IPS-18c (cell line): ENCODE data around the gene ACKR1.

Experiments
- H3K4me3 ChIP-seq: 2 replicates; pipeline ENCODE4 v1.7.0; 2013; ENCODE audit warnings: low read depth, mild to moderate bottlenecking, low read length, moderate library complexity; ENCODE audit not compliant: insufficient read depth
- H3K9me3 ChIP-seq: one replicate; pipeline ENCODE4 v1.6.1; 2013; ENCODE audit warnings: mild to moderate bottlenecking, low read length, moderate library complexity; ENCODE audit not compliant: control insufficient read depth, insufficient read depth

Gene ACKR1

GRCh38 chr1:159181328-159182024, 23.2 kb upstream of the ACKR1 start:
- Histone ChIP-seq H3K4me3 (no peak overlapping the region), H3K9me3 (no peaks in the 10 kb centered on the region)

DNA sequence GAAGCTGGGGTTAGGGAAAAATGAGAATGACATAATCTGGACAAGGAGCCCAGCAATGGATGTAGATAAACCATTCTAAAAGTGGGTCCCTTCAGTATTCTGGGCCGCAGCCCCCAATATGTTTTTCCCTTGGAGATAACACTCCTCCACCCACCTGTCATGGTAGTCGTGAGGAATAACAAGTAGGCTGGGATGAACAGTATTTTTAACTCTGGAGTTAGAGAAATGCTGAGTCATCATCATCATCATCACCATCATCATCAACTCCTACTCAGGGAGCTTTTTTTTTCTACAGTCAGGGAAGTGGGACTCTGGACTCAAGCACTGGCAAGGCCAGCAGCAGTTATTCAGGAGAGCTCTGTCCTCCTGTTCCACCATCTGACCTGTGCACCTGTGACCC, 20.5 kb upstream of the ACKR1 start:
- Histone ChIP-seq H3K4me3 (no peak overlapping the region), H3K9me3 (no peaks in the 10 kb centered on the region)

DNA sequence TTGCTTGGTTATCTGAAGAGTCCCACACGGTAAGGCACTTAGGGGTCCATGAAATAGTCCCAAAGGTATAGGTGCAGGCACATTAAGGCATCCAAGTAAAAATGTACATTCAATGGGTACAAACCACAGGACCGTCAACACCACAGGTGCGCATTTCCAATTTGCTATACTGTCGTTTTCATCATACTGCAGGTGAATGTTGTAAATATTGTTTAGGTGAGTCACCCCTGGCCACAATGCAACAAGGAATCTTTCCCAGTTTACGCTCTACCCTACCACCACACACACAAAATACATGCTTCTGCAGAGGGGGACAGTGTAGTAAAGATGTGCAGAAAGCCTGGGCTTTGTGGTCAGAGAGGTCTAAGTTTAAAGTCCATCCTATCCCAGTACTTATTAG, 19.6 kb upstream of the ACKR1 start:
- no peak overlapping the region for H3K4me3 ChIP-seq
- H3K9me3 ChIP-seq: no peaks in the 10 kb centered on the region

DNA sequence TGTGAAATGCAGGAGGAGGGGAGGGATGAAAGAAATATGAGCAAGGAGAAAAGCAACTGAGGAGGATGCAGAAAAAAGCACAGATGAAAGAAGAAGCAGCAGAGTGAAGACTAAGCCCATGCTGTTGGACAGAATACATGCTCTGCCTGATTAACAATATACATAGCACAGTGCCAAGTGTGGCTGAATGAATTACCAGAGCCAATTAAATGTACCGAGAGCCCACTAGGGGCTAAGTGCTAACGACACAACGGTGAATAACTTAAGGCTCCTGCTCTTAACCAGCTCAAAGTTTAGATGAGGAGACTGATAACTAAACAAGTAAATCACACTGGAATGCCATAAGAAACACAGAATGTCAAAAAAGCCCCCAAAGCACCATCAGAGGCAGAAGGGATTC, 17.6 kb upstream of the ACKR1 start:
- Histone ChIP-seq H3K4me3 (peak overlapping the region; percentile 62), H3K9me3 (no peaks in the 10 kb centered on the region)

DNA sequence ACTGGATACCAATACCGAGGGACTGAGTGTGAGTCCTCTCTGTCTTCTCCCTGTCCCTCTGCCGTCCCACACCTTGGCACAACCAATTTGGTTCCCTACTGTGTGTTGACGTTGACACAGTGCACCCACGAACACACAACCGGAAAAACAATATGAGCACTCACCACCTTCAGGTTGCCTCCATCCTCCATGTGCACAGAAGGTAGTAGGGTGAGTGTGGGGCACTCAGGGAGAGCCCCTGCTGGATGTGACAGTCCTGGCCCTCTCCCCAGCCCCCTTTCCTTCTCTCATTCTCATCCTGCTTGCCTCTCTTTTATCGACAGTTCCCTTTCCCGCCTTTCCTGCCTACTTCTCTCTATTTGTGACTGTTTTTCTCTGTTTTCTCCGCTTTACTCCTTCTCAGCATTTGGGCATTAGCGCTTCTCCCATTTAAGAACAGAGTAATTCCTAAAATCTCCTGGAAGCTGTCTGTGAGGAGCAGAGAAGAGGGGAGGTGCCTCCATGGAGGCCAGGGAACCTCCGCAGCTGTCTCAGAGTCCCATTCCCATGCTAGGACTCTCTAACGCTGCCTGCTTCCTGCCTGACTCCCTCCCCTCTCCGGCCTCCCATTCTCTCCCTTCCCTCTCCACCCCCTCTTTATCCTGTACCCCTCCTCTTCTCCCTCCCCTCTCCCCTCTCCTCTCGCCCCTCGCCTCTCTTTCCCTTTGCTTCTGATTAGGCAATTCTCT, 16.9 kb upstream of the ACKR1 start:
- H3K4me3 ChIP-seq: peak overlapping the region; percentile 62

GRCh38 chr1:159188375-159188788, 16.3 kb upstream of the ACKR1 start:
- Histone ChIP-seq H3K9me3 (no peaks in the 10 kb centered on the region), H3K4me3 (peak overlapping the region; percentile 62)

More for the DNA sequence above, 16.9 kb upstream of the ACKR1 start:
- H3K9me3 ChIP-seq: no peaks in the 10 kb centered on the region

GRCh38 chr1:159190441-159190840, 14.2 kb upstream of the ACKR1 start:
- no peaks in the 10 kb centered on the region for H3K9me3 ChIP-seq
- no peak overlapping the region for H3K4me3 ChIP-seq

DNA sequence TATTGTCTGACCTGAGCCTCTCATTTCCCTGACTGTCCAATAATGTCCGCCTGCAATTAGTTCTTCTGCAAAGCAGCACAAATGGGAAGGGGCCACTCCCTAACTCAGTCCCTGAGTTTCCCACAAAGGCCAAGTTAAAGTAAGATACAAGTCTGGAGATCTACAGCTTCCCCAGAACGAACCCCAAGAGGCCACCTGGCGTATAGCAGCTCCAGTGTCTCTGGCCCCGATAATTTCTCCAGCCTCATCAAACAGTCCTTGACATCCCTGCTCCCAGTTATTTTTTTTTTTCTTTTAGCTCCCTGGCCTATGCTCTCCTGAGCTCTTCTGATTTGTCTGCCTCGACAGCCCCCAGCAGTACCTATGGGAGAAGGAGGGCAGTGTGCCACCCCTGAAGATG, 8.1 kb upstream of the ACKR1 start:
- no peak overlapping the region for H3K4me3 ChIP-seq
- H3K9me3 ChIP-seq: no peaks in the 10 kb centered on the region

DNA sequence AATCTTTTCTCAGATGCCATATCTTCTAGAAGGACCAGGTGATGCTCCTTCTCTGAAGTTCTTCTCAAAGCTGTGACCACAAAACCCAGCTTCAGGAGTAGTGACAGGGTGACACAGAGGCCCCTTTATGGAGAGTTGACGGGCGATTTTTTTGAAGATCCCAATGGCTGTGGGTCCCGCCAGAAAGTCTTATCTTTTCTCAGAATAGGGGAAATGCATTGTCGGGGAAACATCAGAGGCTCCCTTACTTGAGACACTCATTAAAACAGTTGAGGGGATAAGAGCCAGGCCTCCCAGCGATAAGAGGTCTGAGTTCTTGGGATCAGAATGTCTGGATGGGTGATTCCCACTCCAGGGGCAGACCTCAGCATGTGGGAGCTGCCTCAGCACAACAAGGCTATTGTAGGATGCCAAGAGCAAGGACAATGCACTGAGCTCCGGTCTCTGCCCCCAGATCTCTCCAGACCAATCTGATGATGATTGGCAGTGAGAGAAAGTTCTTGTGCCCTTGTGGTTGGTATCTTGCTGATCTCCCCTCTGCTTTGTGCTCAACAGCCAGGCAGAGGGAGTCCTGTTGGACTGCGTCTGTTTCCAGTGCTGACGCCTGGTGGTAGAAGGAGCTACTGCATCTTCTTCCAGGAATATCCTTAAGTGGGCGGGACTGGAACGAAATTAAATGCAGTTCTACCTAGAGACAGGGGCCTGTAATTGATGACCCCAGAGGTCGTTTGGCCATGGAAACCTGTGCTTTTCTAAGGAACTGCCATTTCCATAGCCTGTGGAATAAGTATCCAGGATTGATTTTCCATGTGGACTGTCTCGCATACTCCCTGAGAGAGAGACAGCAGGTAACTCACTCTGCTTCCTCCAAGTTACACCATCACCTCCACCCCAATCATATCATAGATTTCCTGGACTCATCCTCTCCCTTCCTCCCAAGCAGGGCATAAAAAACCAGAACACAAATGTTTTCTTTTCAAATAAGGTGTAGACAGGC, 6.8 kb upstream of the ACKR1 start:
- no peak overlapping the region for H3K4me3 ChIP-seq
- no peaks in the 10 kb centered on the region for H3K9me3 ChIP-seq

- H3K4me3 ChIP-seq: no peak overlapping the region
Observed at GRCh38 chr1:159199901-159200300, 4.8 kb upstream of the ACKR1 start.

GRCh38 chr1:159200769-159201168, 3.9 kb upstream of the ACKR1 start:
- H3K4me3 ChIP-seq: no peak overlapping the region
- no peaks in the 10 kb centered on the region for H3K9me3 ChIP-seq

More at GRCh38 chr1:159199901-159200300, 4.8 kb upstream of the ACKR1 start:
- H3K9me3 ChIP-seq: no peaks in the 10 kb centered on the region

DNA sequence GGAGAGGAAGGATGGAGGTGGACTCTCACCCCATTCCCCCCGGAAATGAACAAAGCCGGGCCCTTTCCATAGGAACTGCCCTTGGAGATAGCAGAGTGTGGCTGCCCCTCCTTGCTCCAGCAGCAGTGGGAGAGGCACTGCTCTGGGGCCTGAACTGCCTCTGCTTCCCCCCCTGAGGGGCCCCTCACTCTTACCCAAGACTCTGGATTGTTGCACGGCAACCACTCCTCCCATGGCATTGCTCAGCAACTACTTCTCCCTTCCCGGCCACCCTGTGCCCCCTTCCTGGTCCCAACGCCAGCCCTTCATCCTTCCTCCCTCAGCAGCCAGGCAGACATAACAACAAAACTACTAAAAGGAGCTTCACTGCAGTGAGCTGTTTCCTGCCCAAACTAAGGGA, 3.0 kb upstream of the ACKR1 start:
- Histone ChIP-seq H3K9me3 (no peaks in the 10 kb centered on the region), H3K4me3 (no peak overlapping the region)

DNA sequence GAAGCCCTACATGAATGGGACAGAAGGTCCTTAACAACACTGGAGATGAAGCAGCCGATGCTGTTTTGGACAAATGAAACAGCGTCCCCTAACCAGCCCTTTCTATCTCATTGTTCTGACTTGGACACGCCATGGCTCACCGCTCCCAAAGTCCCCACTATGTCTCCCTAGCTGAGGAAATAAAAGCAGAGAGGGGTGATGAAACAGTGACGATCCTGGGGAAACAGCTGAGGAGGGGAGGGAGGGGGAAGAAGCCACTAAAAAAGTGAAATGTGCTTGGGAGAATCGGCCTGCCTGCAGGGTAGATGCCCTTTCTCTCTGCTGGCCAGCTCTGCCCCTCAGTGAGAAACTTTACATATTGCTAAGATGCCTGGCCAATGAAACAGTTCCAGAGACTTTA, 1.1 kb upstream of the ACKR1 start:
- no peaks in the 10 kb centered on the region for H3K9me3 ChIP-seq

DNA sequence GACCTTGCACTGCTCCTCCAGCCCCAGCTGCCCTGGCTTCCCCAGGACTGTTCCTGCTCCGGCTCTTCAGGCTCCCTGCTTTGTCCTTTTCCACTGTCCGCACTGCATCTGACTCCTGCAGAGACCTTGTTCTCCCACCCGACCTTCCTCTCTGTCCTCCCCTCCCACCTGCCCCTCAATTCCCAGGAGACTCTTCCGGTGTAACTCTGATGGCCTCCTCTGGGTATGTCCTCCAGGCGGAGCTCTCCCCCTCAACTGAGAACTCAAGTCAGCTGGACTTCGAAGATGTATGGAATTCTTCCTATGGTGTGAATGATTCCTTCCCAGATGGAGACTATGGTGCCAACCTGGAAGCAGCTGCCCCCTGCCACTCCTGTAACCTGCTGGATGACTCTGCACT, 550 bp downstream of the ACKR1 start:
- H3K9me3 ChIP-seq: no peaks in the 10 kb centered on the region
- no peak overlapping the region for H3K4me3 ChIP-seq

More for the DNA sequence above, 1.1 kb upstream of the ACKR1 start:
- H3K4me3 ChIP-seq: no peak overlapping the region

DNA sequence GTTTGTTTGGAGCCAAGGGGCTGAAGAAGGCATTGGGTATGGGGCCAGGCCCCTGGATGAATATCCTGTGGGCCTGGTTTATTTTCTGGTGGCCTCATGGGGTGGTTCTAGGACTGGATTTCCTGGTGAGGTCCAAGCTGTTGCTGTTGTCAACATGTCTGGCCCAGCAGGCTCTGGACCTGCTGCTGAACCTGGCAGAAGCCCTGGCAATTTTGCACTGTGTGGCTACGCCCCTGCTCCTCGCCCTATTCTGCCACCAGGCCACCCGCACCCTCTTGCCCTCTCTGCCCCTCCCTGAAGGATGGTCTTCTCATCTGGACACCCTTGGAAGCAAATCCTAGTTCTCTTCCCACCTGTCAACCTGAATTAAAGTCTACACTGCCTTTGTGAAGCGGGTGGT, 1.4 kb downstream of the ACKR1 start:
- no peaks in the 10 kb centered on the region for H3K9me3 ChIP-seq
- H3K4me3 ChIP-seq: no peak overlapping the region

GRCh38 chr1:159207080-159207479, 2.4 kb downstream of the ACKR1 start:
- Histone ChIP-seq H3K9me3 (no peaks in the 10 kb centered on the region), H3K4me3 (no peak overlapping the region)

DNA sequence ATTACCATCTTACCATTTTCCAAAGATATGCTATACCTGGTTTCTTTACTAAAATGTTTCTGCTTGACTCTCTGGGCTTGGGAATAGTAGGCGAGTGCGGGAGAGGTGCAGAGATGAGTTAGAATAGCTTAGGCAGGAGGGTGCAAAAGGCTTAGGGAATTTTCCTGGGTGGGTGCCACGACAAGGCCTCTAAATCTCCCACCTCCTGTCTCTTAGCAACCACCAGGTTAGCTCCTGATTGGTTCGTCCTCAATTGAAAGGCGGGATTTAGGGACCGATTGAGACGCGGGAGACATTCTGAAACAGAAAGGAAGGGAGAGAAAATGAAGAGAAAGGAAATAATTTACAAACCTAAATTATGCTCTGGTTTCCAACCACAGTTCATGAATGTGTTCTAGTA, 3.1 kb downstream of the ACKR1 start:
- peak overlapping the region; percentile 2; the same call in 1 of the 2 replicates for H3K4me3 ChIP-seq

More for the DNA sequence above, 3.1 kb downstream of the ACKR1 start:
- H3K9me3 ChIP-seq: no peaks in the 10 kb centered on the region
